HEK293 (cell line): ENCODE measurements around the gene TCEAL3.

Experiments
- HOXC10 ChIP-seq: sonication (generic); formaldehyde crosslinking; IDR thresholded peaks from 2 replicates; pipeline ENCODE4 v1.8.1; 2023; ENCODE audit warnings: mild to moderate bottlenecking, missing genetic modification reagents
- ZIC2 ChIP-seq: fragments of 450-650 bp; formaldehyde crosslinking; IDR thresholded peaks from 2 replicates; pipeline ENCODE4 v1.5.1; 2016; ENCODE audit warnings: missing biosample characterization, missing genetic modification characterization
- ZNF175 ChIP-seq: fragments of 450-650 bp; formaldehyde crosslinking; IDR thresholded peaks from 2 replicates; pipeline ENCODE4 v1.5.1; 2016; ENCODE audit warnings: missing biosample characterization, missing genetic modification characterization
- ZNF707 ChIP-seq: fragments of 450-650 bp; formaldehyde crosslinking; IDR thresholded peaks from 2 replicates; pipeline ENCODE4 v1.5.1; 2016; ENCODE audit warnings: missing biosample characterization, missing genetic modification characterization
- TF ChIP-seq, protein P1 (sequence below): fragments of 450-650 bp; formaldehyde crosslinking; IDR thresholded peaks from 2 replicates; pipeline ENCODE4 v1.5.1; 2016; ENCODE audit warnings: missing biosample characterization, missing genetic modification characterization
- TF ChIP-seq, protein P2 (sequence below): fragments of 450-650 bp; formaldehyde crosslinking; IDR thresholded peaks from 2 replicates; pipeline ENCODE4 v1.5.1; 2016; ENCODE audit warnings: missing biosample characterization, missing genetic modification characterization
- TF ChIP-seq, protein P3 (sequence below): fragments of 450-650 bp; formaldehyde crosslinking; IDR thresholded peaks from 2 replicates; pipeline ENCODE4 v1.5.1; 2016; ENCODE audit warnings: missing biosample characterization, missing genetic modification characterization
- TF ChIP-seq, protein P4 (sequence below): fragments of 450-650 bp; formaldehyde crosslinking; IDR thresholded peaks from 2 replicates; pipeline ENCODE4 v1.5.1; 2017; ENCODE audit warnings: missing biosample characterization, missing genetic modification characterization

DNA sequence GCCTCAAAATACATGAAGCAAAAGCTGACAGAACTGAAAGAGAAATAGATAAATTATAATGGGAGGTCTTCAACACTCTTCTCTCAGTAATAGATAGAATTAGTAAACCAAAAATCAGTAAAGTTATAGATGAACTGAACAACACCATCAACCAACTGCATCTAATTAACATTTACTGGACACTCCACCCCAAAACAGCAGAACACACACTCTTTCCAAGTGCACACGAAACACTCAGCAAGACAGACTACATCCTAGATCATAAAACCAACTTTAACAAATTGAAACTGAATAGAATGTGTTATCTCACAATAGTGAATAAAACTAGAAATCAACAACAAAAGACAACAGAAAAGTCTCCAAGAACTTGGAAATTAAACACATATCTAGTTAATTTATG lies 47.5 kb upstream of the TCEAL3 start:
- TF ChIP-seq, protein P1, sequence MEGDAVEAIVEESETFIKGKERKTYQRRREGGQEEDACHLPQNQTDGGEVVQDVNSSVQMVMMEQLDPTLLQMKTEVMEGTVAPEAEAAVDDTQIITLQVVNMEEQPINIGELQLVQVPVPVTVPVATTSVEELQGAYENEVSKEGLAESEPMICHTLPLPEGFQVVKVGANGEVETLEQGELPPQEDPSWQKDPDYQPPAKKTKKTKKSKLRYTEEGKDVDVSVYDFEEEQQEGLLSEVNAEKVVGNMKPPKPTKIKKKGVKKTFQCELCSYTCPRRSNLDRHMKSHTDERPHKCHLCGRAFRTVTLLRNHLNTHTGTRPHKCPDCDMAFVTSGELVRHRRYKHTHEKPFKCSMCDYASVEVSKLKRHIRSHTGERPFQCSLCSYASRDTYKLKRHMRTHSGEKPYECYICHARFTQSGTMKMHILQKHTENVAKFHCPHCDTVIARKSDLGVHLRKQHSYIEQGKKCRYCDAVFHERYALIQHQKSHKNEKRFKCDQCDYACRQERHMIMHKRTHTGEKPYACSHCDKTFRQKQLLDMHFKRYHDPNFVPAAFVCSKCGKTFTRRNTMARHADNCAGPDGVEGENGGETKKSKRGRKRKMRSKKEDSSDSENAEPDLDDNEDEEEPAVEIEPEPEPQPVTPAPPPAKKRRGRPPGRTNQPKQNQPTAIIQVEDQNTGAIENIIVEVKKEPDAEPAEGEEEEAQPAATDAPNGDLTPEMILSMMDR (tag by site-specific recombination) = no peak
- TF ChIP-seq, protein P2, sequence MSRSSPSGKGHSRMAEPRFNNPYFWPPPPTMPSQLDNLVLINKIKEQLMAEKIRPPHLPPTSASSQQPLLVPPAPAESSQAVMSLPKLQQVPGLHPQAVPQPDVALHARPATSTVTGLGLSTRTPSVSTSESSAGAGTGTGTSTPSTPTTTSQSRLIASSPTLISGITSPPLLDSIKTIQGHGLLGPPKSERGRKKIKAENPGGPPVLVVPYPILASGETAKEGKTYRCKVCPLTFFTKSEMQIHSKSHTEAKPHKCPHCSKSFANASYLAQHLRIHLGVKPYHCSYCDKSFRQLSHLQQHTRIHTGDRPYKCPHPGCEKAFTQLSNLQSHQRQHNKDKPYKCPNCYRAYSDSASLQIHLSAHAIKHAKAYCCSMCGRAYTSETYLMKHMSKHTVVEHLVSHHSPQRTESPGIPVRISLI (tag by site-specific recombination) = no peak
- TF ChIP-seq ZNF175 (no peak), HOXC10 (CRISPR knock-in tag) (no peak), ZIC2 (tag by site-specific recombination) (no peak), ZNF707 (no peak)
- TF ChIP-seq, protein P3, sequence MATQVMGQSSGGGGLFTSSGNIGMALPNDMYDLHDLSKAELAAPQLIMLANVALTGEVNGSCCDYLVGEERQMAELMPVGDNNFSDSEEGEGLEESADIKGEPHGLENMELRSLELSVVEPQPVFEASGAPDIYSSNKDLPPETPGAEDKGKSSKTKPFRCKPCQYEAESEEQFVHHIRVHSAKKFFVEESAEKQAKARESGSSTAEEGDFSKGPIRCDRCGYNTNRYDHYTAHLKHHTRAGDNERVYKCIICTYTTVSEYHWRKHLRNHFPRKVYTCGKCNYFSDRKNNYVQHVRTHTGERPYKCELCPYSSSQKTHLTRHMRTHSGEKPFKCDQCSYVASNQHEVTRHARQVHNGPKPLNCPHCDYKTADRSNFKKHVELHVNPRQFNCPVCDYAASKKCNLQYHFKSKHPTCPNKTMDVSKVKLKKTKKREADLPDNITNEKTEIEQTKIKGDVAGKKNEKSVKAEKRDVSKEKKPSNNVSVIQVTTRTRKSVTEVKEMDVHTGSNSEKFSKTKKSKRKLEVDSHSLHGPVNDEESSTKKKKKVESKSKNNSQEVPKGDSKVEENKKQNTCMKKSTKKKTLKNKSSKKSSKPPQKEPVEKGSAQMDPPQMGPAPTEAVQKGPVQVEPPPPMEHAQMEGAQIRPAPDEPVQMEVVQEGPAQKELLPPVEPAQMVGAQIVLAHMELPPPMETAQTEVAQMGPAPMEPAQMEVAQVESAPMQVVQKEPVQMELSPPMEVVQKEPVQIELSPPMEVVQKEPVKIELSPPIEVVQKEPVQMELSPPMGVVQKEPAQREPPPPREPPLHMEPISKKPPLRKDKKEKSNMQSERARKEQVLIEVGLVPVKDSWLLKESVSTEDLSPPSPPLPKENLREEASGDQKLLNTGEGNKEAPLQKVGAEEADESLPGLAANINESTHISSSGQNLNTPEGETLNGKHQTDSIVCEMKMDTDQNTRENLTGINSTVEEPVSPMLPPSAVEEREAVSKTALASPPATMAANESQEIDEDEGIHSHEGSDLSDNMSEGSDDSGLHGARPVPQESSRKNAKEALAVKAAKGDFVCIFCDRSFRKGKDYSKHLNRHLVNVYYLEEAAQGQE (tag by site-specific recombination) = no peak
- TF ChIP-seq, protein P4, sequence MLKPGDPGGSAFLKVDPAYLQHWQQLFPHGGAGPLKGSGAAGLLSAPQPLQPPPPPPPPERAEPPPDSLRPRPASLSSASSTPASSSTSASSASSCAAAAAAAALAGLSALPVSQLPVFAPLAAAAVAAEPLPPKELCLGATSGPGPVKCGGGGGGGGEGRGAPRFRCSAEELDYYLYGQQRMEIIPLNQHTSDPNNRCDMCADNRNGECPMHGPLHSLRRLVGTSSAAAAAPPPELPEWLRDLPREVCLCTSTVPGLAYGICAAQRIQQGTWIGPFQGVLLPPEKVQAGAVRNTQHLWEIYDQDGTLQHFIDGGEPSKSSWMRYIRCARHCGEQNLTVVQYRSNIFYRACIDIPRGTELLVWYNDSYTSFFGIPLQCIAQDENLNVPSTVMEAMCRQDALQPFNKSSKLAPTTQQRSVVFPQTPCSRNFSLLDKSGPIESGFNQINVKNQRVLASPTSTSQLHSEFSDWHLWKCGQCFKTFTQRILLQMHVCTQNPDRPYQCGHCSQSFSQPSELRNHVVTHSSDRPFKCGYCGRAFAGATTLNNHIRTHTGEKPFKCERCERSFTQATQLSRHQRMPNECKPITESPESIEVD (tag by site-specific recombination) = no peak
